Islet of Langerhans (tissue), 1 donor: ENCODE data around the gene STAT6.
"Not testable (repeated sequence)": the region's sequence is repeated elsewhere in the genome, so short reads cannot be mapped to it uniquely, and the experiment has no call there.

Experiments
- FAIRE-seq: peaks from one replicate; lab custom pipeline; 2011; peaks lifted over from hg19 to GRCh38; lab: Jason Lieb, UNC

The STAT6 gene

GRCh38 chr12:57126561-57126960, 15.4 kb upstream of the STAT6 start:
- FAIRE-seq, result no peak

DNA sequence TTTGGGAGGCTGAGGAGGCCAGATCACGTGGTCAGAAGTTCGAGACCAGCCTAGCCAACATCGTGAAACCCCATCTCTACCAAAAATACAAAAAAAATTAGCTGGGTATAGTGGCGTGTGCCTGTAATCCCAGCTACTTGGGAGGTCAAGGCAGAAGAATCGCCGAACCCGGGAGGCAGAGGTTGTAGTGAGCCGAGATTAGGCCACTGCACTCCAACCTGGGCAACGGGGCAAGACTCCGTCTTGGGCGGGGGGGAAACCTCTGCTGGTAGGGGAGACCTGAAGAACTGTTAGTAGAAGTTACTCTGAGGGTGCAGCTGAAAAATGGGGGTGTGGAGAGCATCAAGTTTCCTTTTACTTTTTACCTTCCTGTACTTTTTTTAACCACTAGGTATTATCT, 14.9 kb upstream of the STAT6 start:
- FAIRE-seq, result no peak

DNA sequence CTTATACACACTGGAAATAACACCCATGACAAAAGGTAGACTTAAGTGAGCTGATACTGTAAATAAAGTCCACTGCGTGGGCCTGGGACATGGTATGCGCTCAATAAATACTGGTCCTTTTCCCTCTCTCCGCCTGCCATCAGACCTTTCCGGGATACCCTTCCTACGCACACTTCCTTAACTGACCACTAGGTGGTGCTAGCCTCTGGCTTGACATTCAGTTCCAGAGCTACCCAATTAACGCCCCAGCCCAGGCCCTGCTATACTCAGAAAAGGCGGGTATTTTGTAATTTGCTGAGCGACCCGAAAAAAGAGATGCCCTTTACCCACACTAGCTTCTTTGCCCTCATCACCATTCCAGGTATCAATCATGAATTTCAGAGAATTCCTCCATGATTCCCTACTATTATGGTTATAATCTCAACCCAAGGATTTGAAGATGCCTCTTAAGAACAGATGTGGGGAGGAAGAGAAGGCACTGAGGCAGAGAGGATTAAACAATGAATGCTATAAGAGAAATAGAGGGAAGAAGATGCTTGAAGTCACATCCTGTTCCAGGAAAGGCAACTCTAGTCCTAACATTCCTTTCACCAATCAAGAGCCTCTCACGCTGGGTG, 13.2 kb upstream of the STAT6 start:
- no peak for FAIRE-seq

- FAIRE-seq, result no peak
These were observed 12.7 kb upstream of the STAT6 start for GRCh38 chr12:57123813-57124212.

- not testable (repeated sequence) for FAIRE-seq
These were observed 9.6 kb upstream of the STAT6 start for GRCh38 chr12:57120718-57121117.

DNA sequence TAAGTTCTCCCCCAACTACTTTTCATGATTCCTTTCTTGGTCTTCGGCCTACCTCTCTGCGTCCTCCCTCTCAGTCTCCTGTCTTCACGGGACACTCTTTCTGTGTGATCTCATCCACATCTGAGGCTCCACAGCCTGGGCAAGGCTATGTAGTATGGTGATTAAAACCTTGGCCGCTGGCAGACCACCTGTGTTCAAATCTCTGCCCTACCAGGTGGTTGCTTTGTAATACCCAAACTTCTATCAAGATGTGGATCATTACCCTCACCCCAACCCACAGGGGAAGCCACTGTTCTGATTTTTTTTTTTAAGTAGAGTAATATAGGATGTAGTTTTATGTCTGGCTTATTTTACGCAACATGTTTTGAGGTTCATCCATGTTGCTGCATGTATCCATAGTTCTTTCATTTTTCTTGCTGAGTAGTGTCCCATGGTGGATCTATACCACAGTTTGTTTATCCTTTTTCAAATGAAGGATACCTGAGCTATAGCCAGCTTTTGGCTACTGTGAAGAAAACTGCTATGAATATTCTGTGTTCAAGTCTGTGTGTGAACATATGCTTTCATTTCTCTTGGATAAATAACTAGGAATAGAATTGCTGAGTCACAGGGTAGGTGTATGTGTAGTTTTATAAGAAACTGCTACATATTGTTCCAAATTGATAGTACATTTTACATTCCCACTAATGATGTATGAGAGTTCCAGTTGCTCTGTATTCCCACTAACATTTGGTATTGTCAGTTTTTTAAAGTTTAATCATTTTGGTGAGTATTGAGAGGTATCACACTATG, 8.3 kb upstream of the STAT6 start:
- no peak for FAIRE-seq

- no peak for FAIRE-seq
These were observed 7.6 kb upstream of the STAT6 start for GRCh38 chr12:57118711-57119271.

- FAIRE-seq, result no peak
These were observed 5.6 kb upstream of the STAT6 start for GRCh38 chr12:57116580-57117281.

- no peak for FAIRE-seq
These were observed 1.5 kb upstream of the STAT6 start for GRCh38 chr12:57112492-57113294.

DNA sequence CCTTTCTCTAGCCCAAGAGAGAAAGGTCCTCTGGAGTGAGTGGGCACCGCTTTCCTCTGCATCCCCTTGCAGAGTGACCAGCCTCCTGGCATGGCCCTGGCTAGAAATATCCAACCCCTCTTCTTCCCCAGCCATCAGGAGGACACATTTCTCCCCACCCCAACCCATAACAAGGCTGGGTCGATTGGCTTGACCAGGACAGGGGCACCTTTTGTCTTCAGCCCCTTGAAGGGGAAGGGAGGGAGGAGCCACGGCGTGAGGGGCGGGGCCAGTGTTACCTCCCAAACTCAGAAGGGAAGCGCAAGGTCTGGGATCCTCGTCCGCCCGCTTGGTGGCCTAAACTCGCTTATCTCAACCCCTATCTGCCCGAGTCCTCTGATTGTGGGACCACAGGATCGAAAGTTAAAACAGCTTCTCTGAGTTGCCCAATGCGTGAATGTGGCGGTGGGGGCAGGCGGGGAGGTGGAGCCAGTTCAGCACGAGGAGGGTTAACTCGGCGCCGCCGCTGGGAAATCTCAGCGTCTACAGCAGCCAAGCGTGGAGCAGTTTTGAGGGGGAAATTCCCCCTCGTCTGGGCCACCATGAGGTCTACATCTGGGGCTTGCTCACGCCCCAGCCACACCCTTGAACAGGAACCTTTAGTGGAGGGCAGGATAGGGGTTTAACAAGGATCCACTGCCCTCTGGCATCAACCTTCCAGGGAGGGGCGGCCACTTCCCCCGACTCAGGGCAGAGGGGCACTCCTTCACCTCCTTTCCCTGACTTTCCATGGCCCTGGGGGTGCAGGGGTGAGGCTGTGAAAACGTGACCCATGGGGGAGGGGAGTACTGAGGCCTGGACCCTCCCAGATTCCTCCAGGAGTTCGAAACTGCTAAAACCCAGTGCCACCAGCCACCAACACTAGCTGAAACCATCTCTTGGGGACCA, 795 bp downstream of the STAT6 start:
- FAIRE-seq, result no peak

DNA sequence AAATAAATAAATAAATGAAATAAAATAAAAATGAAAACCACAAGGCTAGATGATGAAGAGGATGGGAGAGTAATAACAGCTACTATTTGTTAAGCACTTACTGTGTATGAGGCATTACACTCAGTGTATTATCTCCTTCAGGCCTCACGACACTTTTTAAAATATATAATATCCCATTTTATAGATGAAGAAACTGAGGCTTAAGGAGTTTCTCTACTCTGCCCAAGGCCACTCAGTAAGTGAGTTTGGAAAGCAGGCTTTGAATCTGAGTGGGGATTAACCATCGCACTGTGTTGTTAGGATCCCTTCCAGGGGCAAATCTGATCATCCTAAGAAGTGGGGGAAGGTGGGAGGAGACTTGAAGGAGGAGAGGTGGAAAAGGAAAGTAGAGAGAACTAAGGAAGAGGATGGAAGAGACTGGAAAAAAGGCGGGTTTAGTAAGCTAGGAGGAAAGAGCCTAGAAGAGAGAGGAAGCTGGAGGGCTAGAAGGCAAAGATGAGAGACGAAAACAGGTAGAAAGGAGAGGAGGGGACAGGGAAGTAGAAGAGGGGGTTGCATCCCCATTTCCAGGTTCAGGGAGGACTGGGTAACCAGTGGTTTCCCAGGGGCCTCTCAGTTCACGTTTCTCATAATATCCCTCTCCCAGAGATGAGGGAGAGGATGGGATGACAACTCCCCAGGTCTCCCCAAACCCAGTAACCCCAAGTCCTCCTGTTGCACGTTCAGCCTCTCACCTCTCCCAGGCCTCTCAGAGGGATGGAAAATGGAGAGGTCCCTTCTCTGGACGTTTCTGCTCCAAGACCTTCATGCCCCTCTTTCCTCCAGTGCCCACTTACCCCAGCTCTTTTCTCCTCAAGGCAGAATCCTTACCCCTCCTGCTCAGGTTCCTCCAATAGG, 1.7 kb downstream of the STAT6 start:
- FAIRE-seq, result no peak

DNA sequence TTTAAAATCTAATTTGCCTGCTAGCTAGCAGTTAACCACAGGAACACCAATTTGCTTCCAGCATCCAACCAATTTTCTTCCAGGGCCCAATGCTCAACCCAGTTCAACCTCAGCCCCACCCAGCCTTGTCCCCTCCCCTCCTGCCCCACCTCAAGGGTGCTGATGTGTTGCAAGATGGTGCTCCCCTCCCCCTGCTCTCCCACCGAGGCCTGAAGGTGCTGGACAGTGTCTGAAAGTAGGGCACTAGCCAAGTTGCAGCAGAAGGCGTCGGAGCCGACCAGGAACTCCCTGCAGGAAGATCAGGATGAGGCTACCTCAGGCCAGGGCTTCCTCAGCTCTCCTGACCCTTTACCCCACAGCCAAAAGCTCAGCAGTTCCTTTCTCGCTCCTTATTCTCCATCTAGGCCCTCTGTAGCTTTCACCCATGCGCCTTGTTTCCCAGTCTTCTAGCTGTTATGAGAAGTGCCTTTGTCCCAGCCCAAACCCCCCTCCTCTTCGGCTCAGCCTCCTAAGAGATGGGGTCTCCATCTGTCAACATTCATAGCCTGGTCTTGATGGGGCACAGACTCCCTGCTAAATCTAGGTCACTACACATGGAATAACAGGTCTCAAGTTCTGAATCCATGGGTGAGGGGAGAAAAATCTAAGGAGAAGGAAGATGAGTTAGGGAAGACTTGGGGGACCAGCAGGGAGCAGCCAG, 3.6 kb downstream of the STAT6 start:
- FAIRE-seq, result no peak

GRCh38 chr12:57106021-57106708, 5.0 kb downstream of the STAT6 start:
- FAIRE-seq, result no peak

GRCh38 chr12:57105011-57105753, 6.0 kb downstream of the STAT6 start:
- FAIRE-seq, result no peak

GRCh38 chr12:57104292-57104910, 6.8 kb downstream of the STAT6 start:
- FAIRE-seq, result no peak

DNA sequence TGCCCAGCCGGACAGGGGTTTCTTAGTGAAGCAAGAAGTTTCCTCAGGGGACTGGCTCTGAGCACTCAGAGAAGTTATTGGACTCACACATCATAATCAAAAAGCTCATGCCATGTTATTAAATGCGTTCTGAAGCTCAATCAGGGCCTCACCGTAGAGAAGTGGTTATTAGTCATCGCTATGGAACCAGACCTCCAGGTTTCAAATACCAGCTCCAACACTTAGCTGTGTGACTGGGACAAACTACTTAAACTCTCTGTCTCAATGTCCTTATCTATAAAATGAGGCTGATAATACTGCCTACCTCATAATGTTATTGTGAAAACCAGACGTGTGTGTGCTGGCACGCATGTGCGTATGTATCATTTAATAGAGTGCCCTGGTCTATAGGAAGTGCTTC, 7.3 kb downstream of the STAT6 start:
- FAIRE-seq, result no peak

DNA sequence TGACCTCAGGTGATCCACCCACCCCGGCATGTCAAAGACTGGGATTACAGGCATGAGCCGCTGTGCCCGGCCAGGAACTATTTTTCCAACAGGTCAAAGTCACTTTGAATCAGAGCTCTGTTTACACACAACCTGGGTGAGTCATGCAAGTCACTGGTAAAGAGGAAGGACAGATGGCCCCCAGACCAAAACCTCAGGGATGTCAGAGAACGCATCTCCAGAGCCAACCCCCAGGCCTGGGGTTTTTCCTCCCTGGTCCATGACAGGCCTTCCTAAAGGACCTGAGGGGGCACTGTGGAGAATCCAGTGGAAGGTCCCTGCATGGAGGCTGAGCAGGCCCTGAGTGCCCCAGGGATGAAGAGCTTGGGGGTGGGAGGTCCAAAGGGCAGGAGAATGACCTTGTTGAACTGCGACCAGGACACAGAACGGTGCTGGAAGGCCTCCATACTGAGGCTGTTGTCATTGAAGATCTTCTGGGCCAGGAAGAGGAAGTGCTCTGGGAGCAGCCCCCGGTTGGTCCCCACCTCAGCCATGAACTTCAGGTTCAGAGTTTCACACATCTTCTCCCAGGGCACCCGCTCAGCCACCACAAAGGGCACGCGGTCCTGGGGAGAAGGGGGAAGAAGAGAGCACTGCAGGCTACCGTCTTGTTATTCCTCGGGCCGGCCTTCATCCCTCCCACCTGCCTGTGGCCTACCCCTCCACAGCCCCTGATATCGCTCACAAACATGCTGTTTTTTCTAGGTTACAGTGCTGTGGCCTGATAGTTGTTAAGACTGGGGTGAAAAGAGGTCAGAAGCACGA, 9.1 kb downstream of the STAT6 start:
- no peak for FAIRE-seq
